Erythroblast (primary cell): ENCODE measurements around the gene AP3B1.

Experiments
- GATA1 ChIP-seq: IDR thresholded peaks from 2 replicates; pipeline ENCODE4 v1.6.1; 2011; ENCODE audit warnings: low read depth, mild to moderate bottlenecking, control low read depth, low read length, moderate library complexity
- POLR2A ChIP-seq: IDR thresholded peaks from 2 replicates; pipeline ENCODE4 v1.6.1; 2011; ENCODE audit warnings: mild to moderate bottlenecking, low read length

- no peak for TF ChIP-seq POLR2A
- TF ChIP-seq GATA1: no peak
Measured at GRCh38 chr5:78245136-78245535, 49.4 kb downstream of the AP3B1 start.
